ENCODE data around the gene FAM193A.
"Not testable (repeated sequence)": the region's sequence is repeated elsewhere in the genome, so short reads cannot be mapped to it uniquely, and the experiment has no call there.

Gene FAM193A

DNA sequence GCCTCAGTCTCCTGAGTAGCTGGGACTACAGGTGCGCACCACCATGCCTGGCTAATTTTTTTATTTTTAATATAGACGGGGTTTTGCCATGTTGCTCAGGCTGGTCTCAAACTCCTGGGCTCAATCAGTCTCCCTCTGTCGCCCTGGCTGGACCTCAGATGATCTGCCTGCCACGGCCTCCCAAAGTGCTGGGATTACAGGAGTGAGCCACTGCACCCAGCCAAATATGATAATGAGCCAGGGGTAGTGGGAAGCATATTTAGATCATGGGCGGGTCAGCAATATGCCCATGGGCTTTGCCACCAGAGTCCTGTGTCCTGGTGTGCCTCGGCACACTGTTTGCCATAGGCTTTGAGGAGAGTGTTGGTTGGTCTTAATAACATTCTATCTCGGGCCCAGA, 71.8 kb downstream of the FAM193A start:
- no peak for DNase-seq (ENCODE audit: low read depth in 3 of 3)

DNA sequence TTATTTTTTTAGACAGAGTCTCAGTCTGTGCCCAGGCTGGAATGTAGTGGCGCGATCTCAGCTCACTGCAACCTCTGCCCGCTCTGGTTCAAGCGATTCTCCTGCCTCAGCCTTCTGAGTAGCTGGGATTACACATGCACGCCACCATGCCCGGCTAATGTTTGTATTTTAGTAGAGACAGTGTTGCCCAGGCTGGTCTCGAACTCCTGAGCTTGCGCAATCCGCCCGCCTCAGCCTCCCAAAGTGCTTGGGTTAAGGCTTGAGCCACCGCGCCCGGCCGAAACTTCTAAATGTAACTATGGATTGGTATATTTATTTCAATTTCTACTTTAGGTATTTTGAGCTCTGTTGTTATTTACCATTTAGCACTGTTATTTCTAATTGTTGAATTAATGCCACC, 79.4 kb downstream of the FAM193A start:
- DNase-seq (ENCODE audit: low read depth in 3 of 3), result no peak

DNA sequence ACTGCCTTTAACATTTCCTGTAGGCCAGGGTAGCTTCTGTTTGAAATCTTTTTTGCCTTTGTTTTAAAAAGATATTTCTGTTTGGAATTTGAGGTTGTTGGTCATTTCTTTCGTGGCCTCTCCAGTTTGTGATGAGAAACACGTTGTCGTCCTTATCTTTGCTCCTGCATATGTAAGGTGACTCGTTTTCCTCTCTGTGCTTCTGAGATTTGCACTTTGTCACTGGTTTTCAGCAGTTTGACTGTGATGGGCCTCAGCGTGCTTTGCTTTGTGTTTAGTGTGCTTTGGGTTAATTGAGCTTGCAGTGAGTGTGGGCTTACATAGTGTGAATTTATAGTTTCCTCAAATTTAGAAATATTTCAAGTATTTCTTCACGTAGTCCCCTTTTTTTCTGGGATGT, 81.5 kb downstream of the FAM193A start:
- no peak for DNase-seq (ENCODE audit: low read depth in 3 of 3)

DNA sequence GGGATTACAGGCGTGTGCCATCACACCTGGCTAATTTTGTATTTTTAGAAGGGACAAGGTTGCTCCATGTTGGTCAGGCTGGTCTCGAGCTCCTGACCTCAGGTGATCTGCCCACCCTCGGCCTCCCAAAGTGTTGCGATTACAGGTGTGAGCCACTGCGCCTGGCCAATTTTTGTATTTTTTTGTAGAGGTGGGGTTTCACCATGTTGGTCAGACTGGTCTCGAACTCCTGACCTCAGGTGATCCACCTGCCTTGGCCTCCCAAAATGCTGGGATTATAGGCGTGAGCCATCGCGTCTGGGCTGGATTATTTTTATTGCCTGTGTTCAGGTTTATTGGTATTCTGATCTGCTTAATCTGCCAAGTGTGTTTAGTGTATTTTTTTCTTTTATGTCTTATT, 82.3 kb downstream of the FAM193A start:
- DNase-seq (ENCODE audit: low read depth in 3 of 3), result not testable (repeated sequence)

DNA sequence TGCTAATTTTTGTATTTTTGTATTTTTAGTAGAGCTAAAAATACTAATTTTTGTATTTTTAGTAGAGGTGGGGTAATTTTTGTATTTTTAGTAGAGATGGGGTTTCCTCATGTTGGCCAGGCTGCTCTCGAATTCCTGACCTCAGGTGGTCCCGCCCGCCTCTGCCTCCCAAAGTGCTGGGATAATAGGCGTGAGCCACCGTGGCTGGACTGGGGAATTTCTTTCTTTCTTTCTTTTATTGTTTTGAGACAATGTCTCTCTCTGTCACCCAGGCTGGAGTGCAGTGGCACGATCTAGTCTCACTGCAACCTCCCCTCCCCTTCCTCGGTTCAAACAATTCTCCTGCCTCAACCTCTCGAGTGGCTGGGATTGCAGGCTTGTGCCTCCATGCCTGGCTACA, 83.0 kb downstream of the FAM193A start:
- DNase-seq (ENCODE audit: low read depth in 3 of 3), result no peak

DNA sequence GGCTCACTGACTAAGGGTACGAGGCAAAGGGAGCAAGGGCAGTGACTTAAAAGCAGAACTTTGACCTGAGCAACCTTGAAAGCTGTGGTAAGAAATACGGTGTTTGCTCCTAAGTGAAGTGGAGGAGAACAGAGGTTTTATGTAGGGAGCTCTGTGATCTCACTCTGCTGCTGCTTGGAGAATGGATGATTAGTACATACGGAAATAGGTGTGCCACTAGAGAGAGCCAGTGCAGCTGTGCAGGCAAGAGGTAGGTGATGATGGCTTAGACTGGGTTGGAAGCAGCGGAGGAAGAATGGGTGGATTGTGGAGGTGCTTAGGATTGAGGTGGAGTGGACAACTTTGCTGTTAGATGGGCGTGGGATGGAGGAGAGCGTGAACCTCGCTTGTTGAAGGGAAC, 85.0 kb downstream of the FAM193A start:
- no peak for DNase-seq (ENCODE audit: low read depth in 3 of 3)

DNA sequence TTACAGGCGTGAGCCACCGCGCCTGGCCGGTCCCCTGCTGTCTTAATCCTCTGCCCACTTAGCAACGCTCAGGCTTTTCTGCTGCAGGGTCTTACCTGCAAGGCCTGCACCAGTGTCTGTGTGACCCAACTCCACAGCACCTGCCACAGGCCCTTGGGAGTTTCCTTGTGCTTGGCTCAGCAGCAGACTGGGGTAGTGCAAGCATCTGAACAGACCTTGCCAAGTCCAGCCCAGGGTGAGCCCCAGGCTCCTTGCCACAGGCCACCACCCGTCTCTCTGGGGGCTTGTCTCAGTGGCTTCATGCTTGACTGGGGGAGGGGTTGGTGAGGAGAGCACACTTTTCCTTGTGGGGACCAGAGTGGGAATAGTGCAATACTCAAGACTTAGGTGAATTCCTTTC, 87.0 kb downstream of the FAM193A start:
- DNase-seq (ENCODE audit: low read depth in 3 of 3), result no peak

DNA sequence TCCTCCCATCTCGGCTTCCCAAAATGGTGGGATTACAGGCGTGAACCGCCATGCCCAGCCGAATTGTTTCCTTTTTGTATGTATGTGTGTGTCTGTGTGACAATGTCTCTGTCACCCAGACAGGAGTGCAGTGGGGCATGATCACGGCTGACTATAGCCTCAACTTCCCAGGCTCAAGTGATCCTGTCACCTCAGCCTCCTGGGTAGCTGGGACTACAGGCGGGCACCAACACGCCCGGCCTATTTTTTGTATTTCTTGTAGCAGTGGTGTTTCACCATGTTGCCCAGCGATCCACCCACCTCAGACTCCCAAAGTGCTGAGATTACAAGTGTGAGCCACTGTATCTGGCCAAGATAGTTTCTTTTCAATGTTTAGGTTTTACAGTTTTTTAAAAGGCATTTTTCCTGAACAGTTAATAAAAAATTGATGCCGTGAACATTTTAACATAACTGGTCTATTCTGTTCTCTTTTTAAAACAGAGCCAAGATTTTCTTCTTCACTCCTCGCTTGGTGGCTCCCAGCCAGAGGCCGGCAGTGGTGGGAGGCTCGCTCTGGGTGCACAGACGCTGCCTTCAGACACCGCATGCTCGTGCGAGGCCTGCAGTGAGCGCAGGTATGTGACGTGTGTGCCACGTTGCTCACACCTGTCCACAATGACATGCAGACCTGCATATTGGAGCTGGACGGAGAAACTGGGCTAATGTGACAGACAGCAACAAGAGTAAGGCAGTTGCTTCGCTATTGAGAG, 88.5 kb downstream of the FAM193A start:
- DNase-seq (ENCODE audit: low read depth in 3 of 3), result no peak

DNA sequence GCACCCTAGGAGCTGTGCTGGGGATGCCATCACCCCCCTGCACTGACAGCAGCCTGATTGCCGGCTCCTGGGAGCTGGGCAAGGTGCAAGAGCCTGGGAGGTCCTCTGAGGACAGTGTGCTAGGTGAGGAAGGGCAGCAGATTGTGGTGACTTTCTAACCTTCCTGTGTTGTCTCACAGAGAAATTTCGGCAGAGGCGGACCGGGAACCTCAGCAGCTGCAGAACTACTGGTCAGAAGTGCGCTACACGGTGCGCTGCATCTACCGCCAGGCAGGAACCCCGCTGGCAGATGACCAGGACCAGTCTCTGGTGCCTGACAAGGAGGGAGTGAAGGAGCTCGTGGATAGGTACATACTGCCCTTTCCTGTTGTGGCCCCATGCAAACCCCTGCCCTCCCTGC, 89.8 kb downstream of the FAM193A start:
- DNase-seq (ENCODE audit: low read depth in 3 of 3), result no peak

DNA sequence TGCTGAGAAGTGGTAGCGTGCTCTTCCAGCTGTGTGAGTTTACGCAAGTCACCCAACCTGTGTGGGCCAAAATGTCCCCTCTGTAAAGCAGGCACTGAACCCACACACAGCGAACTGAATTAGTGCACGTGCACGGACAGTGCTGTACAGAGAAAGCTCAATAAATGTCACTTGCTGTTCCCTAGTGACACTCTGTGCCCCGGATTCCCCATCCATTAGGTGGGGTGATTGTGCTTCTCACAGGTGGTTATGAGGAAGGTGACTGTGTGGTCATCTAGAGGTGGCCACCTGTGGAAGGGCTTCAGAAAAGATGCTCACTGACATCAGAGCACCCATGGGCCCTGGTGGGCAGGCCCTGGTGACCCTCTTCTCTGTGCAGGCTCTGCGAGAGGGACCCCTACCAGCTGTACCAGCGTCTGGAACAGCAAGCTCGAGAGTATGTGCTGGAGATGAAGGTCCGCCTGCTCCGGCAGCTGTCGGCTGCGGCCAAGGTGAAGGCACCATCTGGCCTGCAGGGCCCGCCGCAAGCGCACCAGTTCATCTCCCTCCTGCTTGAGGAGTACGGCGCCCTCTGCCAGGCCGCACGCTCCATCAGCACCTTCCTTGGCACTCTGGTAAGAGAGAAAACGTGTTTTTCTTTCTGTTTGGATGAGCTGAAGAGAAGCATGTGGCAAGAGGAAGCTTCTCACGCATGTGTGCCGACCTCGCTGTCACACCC, 94.3 kb downstream of the FAM193A start:
- no peak for DNase-seq (ENCODE audit: low read depth in 3 of 3)

DNA sequence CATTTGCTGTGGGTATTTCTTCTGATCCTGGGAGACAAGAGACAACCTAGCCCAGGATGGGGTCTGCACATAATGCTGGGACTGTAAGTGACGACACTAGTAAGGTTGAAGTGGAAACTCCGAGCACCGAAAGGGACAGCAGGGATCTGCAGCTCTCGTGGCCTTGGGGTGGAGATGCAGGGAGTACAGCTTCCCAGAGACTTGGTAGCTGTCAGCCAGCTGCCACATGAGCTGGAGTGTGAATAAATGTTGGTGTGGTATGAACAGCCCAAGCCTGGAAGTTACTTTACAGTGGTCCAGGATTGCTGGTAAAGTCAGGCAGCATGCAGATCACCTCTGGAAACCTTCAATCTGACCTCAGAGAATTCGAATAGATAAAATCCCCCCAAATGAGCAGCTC, 97.6 kb downstream of the FAM193A start:
- DNase-seq (ENCODE audit: low read depth in 3 of 3), result no peak

DNA sequence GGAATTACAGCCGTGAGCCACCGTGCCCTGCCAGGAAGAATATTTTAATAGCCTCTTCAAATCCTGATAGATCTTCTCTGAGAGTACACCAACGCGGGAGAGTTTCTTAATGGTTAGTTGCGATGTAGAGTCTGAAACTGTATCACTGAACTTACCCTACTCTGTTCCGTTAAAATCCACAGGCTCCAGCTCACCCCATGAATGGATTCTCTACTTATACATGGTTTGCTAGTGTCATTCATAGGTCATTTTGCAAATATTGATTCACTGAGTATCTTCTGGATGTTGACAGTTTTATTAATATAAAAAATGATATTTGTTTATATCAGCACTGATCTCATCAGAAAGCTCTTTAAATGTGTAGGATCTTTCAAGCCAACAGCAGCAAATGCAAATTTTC, 99.9 kb downstream of the FAM193A start:
- no peak for DNase-seq (ENCODE audit: low read depth in 3 of 3)

DNA sequence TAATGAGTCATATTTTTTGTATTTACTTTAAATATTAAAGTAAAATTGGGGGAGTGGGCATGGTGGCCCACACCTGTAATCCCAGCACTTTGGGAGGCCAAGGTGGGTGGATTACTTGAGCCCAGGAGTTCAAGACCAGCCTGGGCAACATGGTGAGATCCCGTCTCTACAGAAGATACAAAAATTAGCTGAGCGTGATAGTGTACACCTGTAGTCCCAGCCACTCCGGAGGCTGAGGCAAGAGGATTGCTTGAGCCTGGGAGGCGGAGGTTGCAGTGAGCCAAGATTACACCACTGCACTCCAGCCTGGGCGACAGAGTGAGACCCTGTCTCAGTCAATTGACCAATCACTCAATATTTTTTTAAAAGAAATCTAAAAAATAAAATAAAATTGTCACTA, 100.5 kb downstream of the FAM193A start:
- DNase-seq (ENCODE audit: low read depth in 3 of 3), result not testable (repeated sequence)

DNA sequence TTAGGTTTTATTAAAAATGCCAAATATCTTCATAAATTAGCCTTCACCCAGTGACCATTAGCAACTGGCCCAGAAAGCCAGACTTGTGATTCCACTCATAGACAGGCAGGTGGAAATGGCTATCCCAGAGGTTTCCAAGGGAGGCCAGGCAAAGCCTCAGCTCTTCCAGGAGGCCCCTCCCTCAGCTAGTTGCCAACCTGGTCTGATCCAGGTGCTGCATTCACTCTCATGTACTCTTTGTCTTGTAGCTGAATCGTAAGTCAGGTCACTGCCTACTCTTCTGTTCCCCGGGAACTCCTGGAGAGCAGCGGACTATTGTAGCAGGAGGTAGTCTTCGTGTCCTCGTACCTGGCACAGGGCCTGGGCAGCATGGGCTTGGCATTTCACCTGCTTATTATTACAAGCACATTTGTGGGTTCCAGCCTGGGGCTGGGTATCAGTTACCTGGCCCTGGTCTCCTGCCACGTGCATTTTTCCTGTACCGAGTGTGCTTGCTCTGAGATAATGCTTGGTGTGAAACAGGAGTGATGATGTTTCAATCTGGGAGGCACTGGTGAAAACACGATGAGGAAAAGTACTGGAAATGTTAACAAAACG, 101.6 kb downstream of the FAM193A start:
- DNase-seq (ENCODE audit: low read depth in 3 of 3), result no peak

DNA sequence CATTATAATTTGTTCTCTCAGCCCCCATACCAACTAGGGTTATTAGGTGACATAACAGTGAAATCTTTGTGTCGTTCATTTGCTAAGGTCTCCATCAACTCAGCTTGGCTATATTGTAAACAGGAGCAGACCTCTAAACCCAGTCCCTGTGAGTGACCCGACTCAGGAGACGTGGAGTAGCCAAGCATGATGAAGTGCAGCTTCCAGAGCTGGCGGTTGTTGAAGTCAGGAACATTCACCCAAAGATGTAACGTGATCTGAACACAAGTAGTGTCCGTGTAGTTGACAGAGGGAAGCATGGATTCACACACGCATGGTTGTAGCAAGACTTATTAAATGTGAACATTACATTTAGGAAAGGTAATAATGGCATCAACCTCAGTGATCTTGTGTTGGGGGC, 102.3 kb downstream of the FAM193A start:
- DNase-seq (ENCODE audit: low read depth in 3 of 3), result no peak

DNA sequence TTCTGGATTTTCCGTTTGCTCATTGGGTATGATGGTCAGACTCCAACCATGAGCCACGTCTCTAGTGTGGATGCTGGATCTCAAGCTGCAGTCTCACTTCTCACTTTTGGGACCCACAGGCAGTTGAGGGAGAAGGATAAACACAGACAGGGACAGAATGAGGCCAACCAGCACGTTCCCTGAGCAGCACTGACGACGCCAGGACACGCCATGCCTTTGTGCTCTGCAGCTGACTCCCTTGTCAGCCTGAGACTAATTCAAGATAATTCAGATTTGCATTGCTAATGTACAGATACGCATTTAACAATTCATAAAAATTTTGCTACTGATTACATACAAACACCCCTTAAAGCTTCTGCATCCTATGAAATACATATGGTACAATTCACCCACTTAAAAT, 106.5 kb downstream of the FAM193A start:
- no peak for DNase-seq (ENCODE audit: low read depth in 3 of 3)

DNA sequence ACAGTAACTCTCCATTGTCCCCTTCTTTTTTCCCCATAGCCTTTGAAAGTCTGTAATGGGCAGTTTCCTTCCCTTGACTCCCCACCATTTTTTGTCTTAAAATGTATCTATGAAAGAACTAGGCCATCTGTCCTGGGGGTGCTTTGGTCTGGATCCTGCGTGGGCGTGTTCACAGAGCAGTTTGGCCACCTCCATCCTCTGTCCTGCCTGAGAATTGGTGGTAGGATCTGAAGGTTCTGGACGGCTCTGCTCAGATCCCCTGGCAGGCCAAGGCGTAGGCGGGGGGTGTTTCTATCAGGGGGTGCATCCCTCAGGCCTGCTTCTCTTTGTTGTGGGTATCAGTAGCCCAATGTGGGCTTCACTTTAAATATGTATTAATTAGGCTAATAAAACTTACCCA, 107.1 kb downstream of the FAM193A start:
- no peak for DNase-seq (ENCODE audit: low read depth in 3 of 3)

DNA sequence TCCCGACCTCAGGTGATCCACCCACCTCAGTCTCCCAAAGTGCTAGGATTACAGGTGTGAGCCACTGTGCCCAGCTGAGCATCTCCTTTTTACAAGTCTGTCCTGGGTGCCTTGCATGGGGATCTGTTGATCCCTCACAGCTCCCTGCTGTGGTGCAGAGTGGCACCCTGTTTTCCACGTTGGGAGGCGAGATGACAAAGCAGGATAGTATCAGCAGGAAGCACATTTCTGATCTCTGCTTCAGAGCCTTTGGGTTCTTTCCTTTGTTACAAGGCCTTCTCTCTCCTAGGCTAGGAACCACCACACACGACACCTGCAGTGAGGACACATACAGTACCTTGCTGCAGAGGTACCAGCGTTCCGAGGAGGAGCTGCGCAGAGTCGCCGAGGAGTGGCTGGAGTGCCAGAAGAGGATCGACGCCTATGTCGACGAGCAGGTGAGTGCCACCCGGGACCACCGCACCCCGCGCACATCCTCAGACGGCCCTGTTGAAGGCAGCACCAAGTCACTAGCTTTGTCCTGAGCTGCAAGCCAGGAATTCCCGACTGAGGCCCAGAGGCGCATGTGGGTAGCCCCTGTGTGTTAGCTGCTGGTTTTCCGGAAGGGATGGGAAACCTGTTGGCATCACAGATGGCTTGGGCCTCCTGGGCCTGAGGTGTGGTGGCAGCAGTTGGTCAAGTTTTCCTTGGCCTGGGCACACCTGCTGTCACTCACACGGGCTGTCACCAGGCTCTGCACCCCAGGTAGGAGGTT, 110.1 kb downstream of the FAM193A start:
- DNase-seq (ENCODE audit: low read depth in 3 of 3), result no peak

DNA sequence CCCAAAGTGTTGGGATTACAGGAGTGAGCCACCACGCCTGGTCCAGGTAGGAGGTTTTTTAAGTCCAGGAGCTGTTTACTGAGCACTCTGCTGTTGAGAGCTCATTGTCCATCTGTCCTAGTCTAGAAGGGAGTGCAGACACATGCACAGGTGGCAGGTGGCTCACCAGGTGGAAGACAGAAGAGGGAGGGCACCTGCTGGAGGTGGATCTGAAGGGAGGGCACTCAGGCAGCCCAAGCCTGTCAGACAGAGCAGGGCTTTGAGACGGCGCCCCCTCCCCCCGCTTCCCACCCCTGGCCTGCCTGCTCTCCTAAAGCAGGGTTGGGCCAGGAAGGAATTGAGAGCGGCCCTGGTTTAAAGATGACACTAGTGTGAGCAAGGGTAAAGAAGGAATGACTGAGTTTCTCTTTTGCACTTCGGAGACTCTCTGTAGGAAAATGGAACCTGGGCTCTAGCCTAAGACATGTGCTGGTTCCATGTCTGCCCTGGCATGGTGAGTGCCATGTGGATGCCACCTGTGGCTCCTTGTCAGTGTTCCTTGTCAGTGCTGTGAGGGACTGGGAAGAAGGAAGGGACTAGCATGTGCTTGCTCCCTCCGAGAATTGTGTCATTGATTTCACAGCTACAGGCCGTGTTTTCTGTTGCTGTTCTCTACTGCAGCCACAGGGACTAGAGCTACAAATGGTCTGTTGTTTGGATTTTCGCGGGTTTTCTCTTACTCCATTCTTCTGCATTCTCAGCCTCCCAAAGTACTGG, 111.1 kb downstream of the FAM193A start:
- DNase-seq (ENCODE audit: low read depth in 3 of 3), result no peak

DNA sequence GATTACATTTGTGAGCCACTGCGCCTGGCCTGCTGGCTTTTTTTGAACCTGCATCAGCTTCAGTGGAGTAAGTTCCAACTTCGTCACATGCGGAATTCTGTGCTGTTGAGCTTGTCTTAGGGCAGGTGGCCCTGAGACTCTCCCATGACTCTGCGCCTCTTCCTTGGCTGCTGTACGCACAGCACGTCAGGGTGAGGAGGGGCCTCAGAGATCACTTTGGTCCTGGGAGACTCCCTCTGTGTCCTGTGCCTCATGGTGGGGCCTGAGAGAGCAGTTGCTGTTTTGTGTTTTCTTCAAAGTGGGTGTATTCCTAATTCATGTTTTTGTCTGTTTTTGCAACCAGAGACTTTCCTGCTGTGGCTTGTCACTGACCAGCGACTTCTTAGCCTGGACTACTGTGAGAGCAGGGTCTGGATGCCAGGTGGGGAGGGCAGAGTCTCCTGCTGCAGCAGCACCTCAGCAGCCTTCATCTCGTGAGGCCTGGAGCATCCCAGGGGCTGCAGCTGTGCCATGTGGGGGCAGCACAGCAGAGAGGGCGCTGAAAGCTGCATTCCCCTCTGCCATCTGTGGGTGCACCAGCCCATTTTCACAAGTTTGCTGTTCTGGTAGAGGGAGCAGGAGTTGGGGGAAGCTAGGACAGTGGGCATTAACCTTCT, 111.8 kb downstream of the FAM193A start:
- no peak for DNase-seq (ENCODE audit: low read depth in 3 of 3)

DNA sequence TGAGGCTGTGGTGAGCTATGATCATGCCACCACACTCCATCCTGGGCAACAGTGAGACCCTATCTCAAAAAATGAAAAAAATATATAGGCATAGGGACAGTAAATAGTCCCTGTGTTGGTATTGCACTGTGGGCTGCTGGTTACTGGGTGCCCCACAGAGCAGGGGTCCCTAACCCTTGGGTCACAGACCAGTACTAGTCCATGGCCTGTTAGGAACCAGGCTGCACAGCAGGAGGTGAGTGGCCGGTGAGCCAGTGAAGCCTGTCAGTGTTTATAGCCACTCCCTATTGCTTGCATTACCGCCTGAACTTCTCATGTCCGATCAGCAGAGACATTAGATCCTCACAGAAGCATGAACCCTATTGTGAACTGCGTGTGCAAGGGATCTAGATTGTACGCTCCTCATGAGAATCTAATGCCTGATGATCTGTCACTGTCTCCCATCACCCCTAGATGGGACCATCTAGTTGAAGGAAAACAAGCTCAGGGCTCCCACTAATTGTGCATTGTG, 113.2 kb downstream of the FAM193A start:
- no peak for DNase-seq (ENCODE audit: low read depth in 3 of 3)

All from stimulated activated CD4-positive, alpha-beta T cell treated with anti-CD3 and anti-CD28 coated beads, TNF-alpha, amount 100 ng/mL, for 48 hours (primary cell).